Activated CD4-positive, alpha-beta T cell treated with anti-CD3 and anti-CD28 coated beads, Interleukin-2, amount 50 U/mL, for 1 hour (primary cell): ENCODE results near the gene MCRIP1.
"Not testable (repeated sequence)": the region's sequence is repeated elsewhere in the genome, so short reads cannot be mapped to it uniquely, and the experiment has no call there.

ENCODE experiments used
- DNase-seq: peaks from one replicate; pipeline ENCODE4 v3.0.0-alpha.2; 2020

The MCRIP1 gene

GRCh38 chr17:81840826-81841778 is 8.0 kb upstream of the MCRIP1 start:
- DNase-seq = no peak

GRCh38 chr17:81840059-81840458 is 7.0 kb upstream of the MCRIP1 start:
- not testable (repeated sequence) for DNase-seq

GRCh38 chr17:81839301-81839700 is 6.2 kb upstream of the MCRIP1 start:
- no peak for DNase-seq

GRCh38 chr17:81838753-81839255 is 5.7 kb upstream of the MCRIP1 start:
- no peak for DNase-seq

- no peak for DNase-seq
These were observed 4.5 kb upstream of the MCRIP1 start for GRCh38 chr17:81837641-81838040.

GRCh38 chr17:81834831-81835267 is 1.8 kb upstream of the MCRIP1 start, which contains the start of gene PPP1R27:
TSS of gene PPP1R27 (minus strand) at chr17:81835050. CDS start at chr17:81834953, 97 bp downstream.
- no peak for DNase-seq

- no peak for DNase-seq
These were observed 1.1 kb upstream of the MCRIP1 start for GRCh38 chr17:81833921-81834830.

GRCh38 chr17:81832608-81833159 is 407 bp downstream of the MCRIP1 start:
- DNase-seq = peak; percentile 27

- DNase-seq = peak; percentile 40
These were observed 1.0 kb downstream of the MCRIP1 start for GRCh38 chr17:81831957-81832607.

GRCh38 chr17:81831563-81831956 is 1.5 kb downstream of the MCRIP1 start:
- no peak for DNase-seq

GRCh38 chr17:81829858-81830257 is 3.2 kb downstream of the MCRIP1 start:
- no peak for DNase-seq

GRCh38 chr17:81828656-81829055 is 4.4 kb downstream of the MCRIP1 start:
- no peak for DNase-seq

- DNase-seq = no peak
These were observed 7.1 kb downstream of the MCRIP1 start for GRCh38 chr17:81825841-81826466.

- DNase-seq = no peak
These were observed 8.5 kb downstream of the MCRIP1 start for GRCh38 chr17:81824595-81824994.

- no peak for DNase-seq
These were observed 9.1 kb downstream of the MCRIP1 start for GRCh38 chr17:81823820-81824550.

- no peak for DNase-seq
These were observed 9.9 kb downstream of the MCRIP1 start for GRCh38 chr17:81822996-81823819.

- no peak for DNase-seq
These were observed 10.8 kb downstream of the MCRIP1 start for GRCh38 chr17:81822312-81822637.

- DNase-seq = no peak
These were observed 11.3 kb downstream of the MCRIP1 start for GRCh38 chr17:81821603-81822311.

- no peak for DNase-seq
These were observed 11.9 kb downstream of the MCRIP1 start for GRCh38 chr17:81821147-81821546.

- no peak for DNase-seq
These were observed 13.4 kb downstream of the MCRIP1 start for GRCh38 chr17:81819708-81820107.
